Activated T-cell treated with anti-CD3 and anti-CD28 coated beads, Interleukin-2, amount 50 U/mL, for 72 hours (primary cell): Measurements from ENCODE around the gene ARHGAP24. TPM values are rescaled to one million over a fixed set of nuclear protein-coding genes. Genes with fewer than 3 reads are reported as not detected.
"Not testable (repeated sequence)": the region's sequence is repeated elsewhere in the genome, so short reads cannot be mapped to it uniquely, and the experiment has no call there.

Source experiments
- ATAC-seq, 2 donors: fragments of 150-1000 bp; cut with Tn5 transposase; replicated peaks in 1 of 2; 2 replicates each; pipeline ENCODE4 v1.10.0; 2021; ENCODE audit warnings: moderate library complexity in 2 of 2, mild to moderate bottlenecking in 1 of 2
- DNase-seq, 2 donors: peaks; one replicate each; pipeline ENCODE4 v3.0.0; 2021 to 2022; ENCODE audit warnings: mixed read lengths in 1 of 2
- H3K27ac Mint-ChIP-seq: one replicate; pipeline ENCODE4 v1.8.0; 2022; ENCODE audit warnings: mild to moderate bottlenecking, moderate library complexity, mixed read lengths
- H3K27me3 Mint-ChIP-seq: one replicate; pipeline ENCODE4 v1.8.0; 2022; ENCODE audit warnings: low read depth, mixed read lengths
- H3K36me3 Mint-ChIP-seq, 2 donors: one replicate each; pipeline ENCODE4 v1.8.0; 2022; ENCODE audit warnings: mixed read lengths in 2 of 2, mild to moderate bottlenecking in 1 of 2; ENCODE audit not compliant: insufficient read depth in 2 of 2
- H3K4me1 Mint-ChIP-seq: one replicate; pipeline ENCODE4 v1.8.0; 2022; ENCODE audit warnings: low read depth, mixed read lengths
- H3K4me3 Mint-ChIP-seq, 2 donors: one replicate each; pipeline ENCODE4 v1.8.0; 2022; ENCODE audit warnings: mild to moderate bottlenecking in 2 of 2, mixed read lengths in 2 of 2, moderate library complexity in 2 of 2
- H3K9me3 Mint-ChIP-seq, 2 donors: one replicate each; pipeline ENCODE4 v1.8.0; 2022; ENCODE audit warnings: mixed read lengths in 2 of 2
- total RNA-seq, 2 donors: library from RNA; stranded (reverse); gene quantifications; one replicate each; pipeline ENCODE4 v1.2.3, GENCODE V29; 2022

ARHGAP24 gene
- total RNA-seq, 2 donors from 2014 or later: not detected

DNA sequence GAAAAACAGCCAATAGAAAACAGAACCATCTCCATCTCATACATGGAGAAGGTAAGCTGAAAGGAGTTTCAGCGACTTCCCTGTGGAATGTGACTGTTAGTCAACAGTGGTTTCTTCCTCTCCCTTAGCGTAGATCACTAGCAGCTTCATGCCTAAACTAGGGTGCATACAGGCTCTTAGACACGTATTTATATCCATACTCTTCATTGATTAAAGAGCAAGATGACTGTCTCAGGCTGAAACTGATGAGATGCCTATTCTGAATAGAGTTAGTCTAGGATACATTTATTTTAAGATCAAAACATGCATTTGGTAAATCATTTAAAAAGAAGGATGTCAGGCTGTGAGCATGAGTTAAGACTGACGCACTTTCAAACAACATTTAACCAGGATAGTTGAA, 423.3 kb downstream of the ARHGAP24 start:
- Mint-ChIP-seq H3K36me3 (no peaks in the 10 kb centered on the region), H3K27ac (no peak overlapping the region), H3K27me3 (no peaks in the 10 kb centered on the region), H3K4me3 (no peak overlapping the region), H3K9me3 (peaks cover 1 to 2% of the 10 kb centered on the region in 2 donors), H3K4me1 (no peaks in the 10 kb centered on the region)
- no peak for DNase-seq
- no peak for ATAC-seq

- no peaks in the 10 kb centered on the region for H3K27me3 Mint-ChIP-seq
- no peak for DNase-seq
- H3K4me3 Mint-ChIP-seq: no peak overlapping the region
- no peak overlapping the region for H3K27ac Mint-ChIP-seq
- no peaks in the 10 kb centered on the region for H3K9me3 Mint-ChIP-seq
- no peak for ATAC-seq
- H3K4me1 Mint-ChIP-seq: no peaks in the 10 kb centered on the region
- no peaks in the 10 kb centered on the region for H3K36me3 Mint-ChIP-seq
These were observed 426.6 kb downstream of the ARHGAP24 start for GRCh38 chr4:85901500-85901899.

DNA sequence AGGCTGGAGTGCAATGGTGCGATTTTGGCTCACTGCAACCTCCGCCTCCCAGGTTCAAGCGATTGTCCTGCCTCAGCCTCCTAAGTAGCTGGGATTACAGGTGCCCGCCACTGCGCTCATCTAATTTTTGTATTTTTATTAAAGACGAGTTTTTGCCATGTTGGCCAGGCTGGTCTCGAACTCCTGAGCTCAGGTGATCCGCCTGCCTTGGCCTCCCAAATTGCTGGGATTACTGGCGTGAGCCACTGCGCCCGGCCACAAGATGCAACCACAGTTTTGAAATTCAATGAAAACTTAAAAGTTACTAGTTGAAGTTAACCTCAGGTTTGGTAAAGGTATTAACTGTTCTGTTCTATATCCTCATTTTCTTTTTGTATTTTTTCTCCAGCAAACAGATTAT, 427.7 kb downstream of the ARHGAP24 start:
- H3K9me3 Mint-ChIP-seq, H3K36me3 Mint-ChIP-seq, H3K27ac Mint-ChIP-seq: not testable (repeated sequence)

DNA sequence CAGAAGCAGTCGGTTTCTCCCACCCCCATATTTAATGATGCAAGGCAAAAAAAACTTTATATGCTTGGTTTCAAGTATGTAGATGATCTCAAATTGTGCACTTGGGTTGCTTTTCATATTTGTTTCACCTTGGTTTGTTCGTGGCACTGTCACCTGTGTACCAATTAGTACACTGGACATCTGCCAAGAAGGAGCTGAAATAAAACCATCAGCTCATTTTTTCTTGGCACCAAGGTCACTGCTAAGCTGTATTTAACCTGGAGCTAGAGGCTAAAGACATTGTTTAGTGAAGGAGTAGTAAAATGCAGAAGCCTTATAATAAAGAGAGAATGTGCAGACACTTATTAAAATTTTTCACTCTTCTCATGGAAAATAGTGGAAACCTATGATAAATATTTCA, 430.8 kb downstream of the ARHGAP24 start:
- Mint-ChIP-seq H3K36me3 (no peaks in the 10 kb centered on the region), H3K27ac (no peak overlapping the region), H3K9me3 (no peaks in the 10 kb centered on the region), H3K27me3 (no peaks in the 10 kb centered on the region), H3K4me3 (no peak overlapping the region), H3K4me1 (no peaks in the 10 kb centered on the region)
- DNase-seq: no peak
- ATAC-seq: no peak

More for the DNA sequence above, 427.7 kb downstream of the ARHGAP24 start:
- H3K27me3 Mint-ChIP-seq, ATAC-seq, DNase-seq, H3K4me3 Mint-ChIP-seq, H3K4me1 Mint-ChIP-seq: not testable (repeated sequence)

DNA sequence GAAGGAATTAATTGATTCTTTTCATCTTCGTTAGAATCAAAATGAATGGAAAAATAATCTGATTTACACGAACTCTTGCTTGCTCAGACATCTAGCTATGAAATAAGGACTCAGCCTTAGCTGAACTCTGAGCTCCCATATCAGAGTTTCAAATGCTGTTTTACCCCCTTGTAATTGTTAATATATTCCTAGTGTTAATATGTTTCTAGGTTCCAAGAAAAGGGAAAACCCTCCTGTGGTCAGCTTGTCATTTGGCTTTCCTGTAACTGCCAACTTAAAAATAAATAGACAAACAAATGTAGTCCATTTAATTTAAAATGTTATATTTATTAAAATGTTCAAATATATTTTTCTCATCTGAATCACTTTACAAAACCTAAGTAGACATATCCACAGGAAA, 432.1 kb downstream of the ARHGAP24 start:
- H3K9me3 Mint-ChIP-seq: no peaks in the 10 kb centered on the region
- no peak overlapping the region for H3K27ac Mint-ChIP-seq
- H3K4me3 Mint-ChIP-seq: no peak overlapping the region
- no peaks in the 10 kb centered on the region for H3K4me1 Mint-ChIP-seq
- no peaks in the 10 kb centered on the region for H3K36me3 Mint-ChIP-seq
- H3K27me3 Mint-ChIP-seq: no peaks in the 10 kb centered on the region
- ATAC-seq: no peak
- no peak for DNase-seq

GRCh38 chr4:85909851-85910250, 434.9 kb downstream of the ARHGAP24 start:
- Mint-ChIP-seq H3K4me1 (no peaks in the 10 kb centered on the region), H3K36me3 (no peaks in the 10 kb centered on the region), H3K9me3 (peaks cover 0 to 2% of the 10 kb centered on the region in 2 donors), H3K27ac (no peak overlapping the region), H3K4me3 (no peak overlapping the region), H3K27me3 (no peaks in the 10 kb centered on the region)
- no peak for DNase-seq
- ATAC-seq: no peak

DNA sequence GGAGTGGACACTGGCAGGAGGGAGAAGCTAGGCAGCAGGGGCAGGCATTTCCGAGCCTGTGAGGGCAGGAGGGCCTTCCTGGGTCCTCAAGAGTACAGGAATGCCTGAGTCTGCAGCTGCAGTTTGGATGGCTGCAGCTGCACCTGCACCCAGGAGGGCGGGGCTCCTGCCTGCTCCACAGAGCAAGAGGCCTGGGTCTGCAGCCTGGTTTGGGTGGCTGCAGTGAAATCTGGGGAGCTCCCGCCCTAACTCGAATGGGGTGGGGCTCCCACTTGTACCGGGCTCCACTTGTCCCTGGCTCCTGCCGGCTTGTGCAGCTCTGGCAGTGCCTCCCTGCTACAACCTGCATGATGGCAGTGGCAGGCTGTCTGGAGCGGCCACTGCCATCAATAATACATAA, 436.0 kb downstream of the ARHGAP24 start:
- Mint-ChIP-seq H3K36me3 (no peaks in the 10 kb centered on the region), H3K27me3 (no peaks in the 10 kb centered on the region), H3K4me3 (no peak overlapping the region), H3K27ac (no peak overlapping the region), H3K9me3 (peaks cover 0 to 2% of the 10 kb centered on the region in 2 donors), H3K4me1 (no peaks in the 10 kb centered on the region)
- DNase-seq: no peak
- ATAC-seq: no peak

- no peak for ATAC-seq
- DNase-seq: no peak
- H3K9me3 Mint-ChIP-seq: peaks cover 0 to 2% of the 10 kb centered on the region in 2 donors
- H3K4me1 Mint-ChIP-seq: no peaks in the 10 kb centered on the region
- H3K27ac Mint-ChIP-seq: no peak overlapping the region
- no peaks in the 10 kb centered on the region for H3K27me3 Mint-ChIP-seq
- no peaks in the 10 kb centered on the region for H3K36me3 Mint-ChIP-seq
- no peak overlapping the region for H3K4me3 Mint-ChIP-seq
These were observed 439.2 kb downstream of the ARHGAP24 start for GRCh38 chr4:85913931-85914694.

- not testable (repeated sequence) for DNase-seq, H3K9me3 Mint-ChIP-seq, ATAC-seq, H3K27ac Mint-ChIP-seq, H3K4me3 Mint-ChIP-seq, H3K27me3 Mint-ChIP-seq, H3K4me1 Mint-ChIP-seq, H3K36me3 Mint-ChIP-seq
These were observed 440.6 kb downstream of the ARHGAP24 start for GRCh38 chr4:85915570-85915969.

GRCh38 chr4:85919200-85919887, 444.4 kb downstream of the ARHGAP24 start:
- Mint-ChIP-seq H3K36me3 (no peaks in the 10 kb centered on the region), H3K4me1 (no peaks in the 10 kb centered on the region), H3K4me3 (no peak overlapping the region), H3K27me3 (no peaks in the 10 kb centered on the region), H3K9me3 (peaks cover 0 to 2% of the 10 kb centered on the region in 2 donors), H3K27ac (no peak overlapping the region)
- DNase-seq (no peak), ATAC-seq (no peak)

DNA sequence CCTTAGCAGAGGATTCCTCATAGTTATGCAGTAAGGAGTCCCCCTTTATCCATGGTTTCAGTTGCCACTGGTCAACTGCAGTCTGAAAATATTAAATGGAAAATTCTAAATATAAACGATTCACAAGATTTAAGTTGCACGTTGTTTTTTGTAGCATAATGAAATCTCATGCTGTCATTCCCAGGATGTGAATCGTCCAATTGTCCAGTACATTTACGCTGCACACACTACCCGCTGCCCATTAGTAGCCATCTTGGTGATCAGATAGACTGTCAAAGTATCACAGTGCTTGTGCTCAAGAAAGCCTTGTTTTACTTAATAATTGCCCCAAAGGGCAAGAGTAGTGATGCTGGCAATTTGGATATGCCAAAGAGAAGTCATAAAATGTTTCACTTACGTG, 450.1 kb downstream of the ARHGAP24 start:
- Mint-ChIP-seq H3K27me3 (peaks cover 11% of the 10 kb centered on the region), H3K4me3 (no peak overlapping the region), H3K4me1 (peaks cover 9% of the 10 kb centered on the region), H3K36me3 (no peaks in the 10 kb centered on the region), H3K27ac (no peak overlapping the region), H3K9me3 (no peaks in the 10 kb centered on the region)
- no peak for ATAC-seq
- no peak for DNase-seq

GRCh38 chr4:85928775-85929591, 454.0 kb downstream of the ARHGAP24 start:
- Mint-ChIP-seq H3K9me3 (no peaks in the 10 kb centered on the region), H3K4me3 (no peak overlapping the region), H3K4me1 (peaks cover 10% of the 10 kb centered on the region), H3K27me3 (peaks cover 12% of the 10 kb centered on the region), H3K36me3 (no peaks in the 10 kb centered on the region), H3K27ac (no peak overlapping the region)
- no peak for ATAC-seq
- DNase-seq: no peak

- DNase-seq: no peak
- no peak for ATAC-seq
- H3K4me1 Mint-ChIP-seq: peaks cover 10% of the 10 kb centered on the region
- H3K4me3 Mint-ChIP-seq: peak overlapping the region; percentile 36 to 45
- H3K27me3 Mint-ChIP-seq: peaks cover 12% of the 10 kb centered on the region
- no peak overlapping the region for H3K27ac Mint-ChIP-seq
- H3K9me3 Mint-ChIP-seq: no peaks in the 10 kb centered on the region
- H3K36me3 Mint-ChIP-seq: no peaks in the 10 kb centered on the region
These were observed 455.2 kb downstream of the ARHGAP24 start for GRCh38 chr4:85929961-85930665.
